ENCODE results near the gene MIB2.

DNA sequence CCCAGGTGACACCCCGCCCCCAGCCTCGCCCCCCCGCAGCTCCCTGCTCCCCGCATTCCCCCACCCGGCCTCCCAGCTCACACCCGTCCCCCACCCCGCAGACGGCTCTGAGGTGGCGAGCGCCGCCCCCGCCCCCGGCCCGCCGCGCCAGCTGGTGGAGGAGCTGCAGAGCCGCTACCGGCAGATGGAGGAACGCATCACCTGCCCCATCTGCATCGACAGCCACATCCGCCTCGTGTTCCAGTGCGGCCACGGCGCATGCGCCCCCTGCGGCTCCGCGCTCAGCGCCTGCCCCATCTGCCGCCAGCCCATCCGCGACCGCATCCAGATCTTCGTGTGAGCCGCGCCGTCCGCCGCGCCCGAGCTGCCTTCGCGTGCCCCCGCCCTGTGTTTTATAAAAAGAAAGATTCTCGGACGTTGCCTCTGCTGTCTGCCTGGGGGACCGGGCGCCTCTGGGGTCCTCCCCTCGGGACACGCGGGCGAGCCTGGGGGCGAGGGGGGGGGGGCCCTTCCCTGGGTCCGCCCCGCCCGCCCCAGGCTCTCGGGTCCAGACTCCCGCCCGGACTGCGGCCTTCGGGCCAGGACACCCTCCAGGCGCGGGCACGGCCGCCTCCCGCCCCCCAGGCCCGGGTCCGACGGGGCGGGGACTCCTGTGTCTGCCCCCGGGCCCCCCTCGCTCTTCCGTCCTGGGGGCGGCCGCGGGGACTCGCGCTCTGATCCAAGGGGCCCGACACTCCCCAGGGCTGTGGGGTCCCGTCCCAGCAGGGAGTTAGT, 15.1 kb downstream of the MIB2 start:
- TF ChIP-seq CTCF (conservative IDR thresholded peaks at IDR 0.05; ENCODE audit: low read depth, low read length) (no peak), EZH2 (IDR thresholded peaks at IDR 0.05; ENCODE audit: borderline replicate concordance, low read depth, low read length, poor library complexity, severe bottlenecking) (no peak)
